Measurements from ENCODE around the gene EDDM3A. TPM values are rescaled to one million over a fixed set of nuclear protein-coding genes. Genes with fewer than 3 reads are reported as not detected.

EDDM3A gene
- polyA plus RNA-seq, 2 of the 4 experiments (the other 2 are of a cell fraction), result not detected

GRCh38 chr14:20775043-20775442 lies 29.4 kb downstream of the EDDM3A start:
- 22% methylated on average over 6 of the region's 6 CpGs for WGBS (ENCODE audit: missing lambda C conversion rate)
- CTCF ChIA-PET, result interaction anchor here (1.1 to 1.3 kb wide), 2 partner anchors 59 to 62 kb away, joined by 3 read pairs; no protein-coding TSS in a partner anchor
- no peak for TF ChIP-seq HOXB13 (CRISPR knock-in tag; IDR thresholded peaks at IDR 0.05; ENCODE audit: low read depth)
- TF ChIP-seq CHD2 (IDR thresholded peaks at IDR 0.05; ENCODE audit: low read length, partially characterized antibody), result no peak
- no peak for TF ChIP-seq RFX5 (IDR thresholded peaks at IDR 0.05)
- TF ChIP-seq ZC3H11A (IDR thresholded peaks at IDR 0.05), result no peak
- TF ChIP-seq FOXS1 (CRISPR knock-in tag; IDR thresholded peaks at IDR 0.05), result no peak
- TF ChIP-seq POLR2AphosphoS2 (conservative IDR thresholded peaks at IDR 0.05; ENCODE audit: low read length), result no peak
- no peak for TF ChIP-seq E2F6 (IDR thresholded peaks at IDR 0.05; ENCODE audit: borderline replicate concordance, low read depth)
- no peak for TF ChIP-seq CEBPB (IDR thresholded peaks at IDR 0.05)
- no peak for TF ChIP-seq TFCP2L1 (CRISPR knock-in tag; IDR thresholded peaks at IDR 0.05)
- no peak for TF ChIP-seq CBX2 (IDR thresholded peaks at IDR 0.05; ENCODE audit: borderline replicate concordance, low read depth)
- no peak for TF ChIP-seq EHF (CRISPR knock-in tag; IDR thresholded peaks at IDR 0.05)
- no peak for TF ChIP-seq EHMT2 (IDR thresholded peaks at IDR 0.05; ENCODE audit: low read depth)
- TF ChIP-seq, protein P1, sequence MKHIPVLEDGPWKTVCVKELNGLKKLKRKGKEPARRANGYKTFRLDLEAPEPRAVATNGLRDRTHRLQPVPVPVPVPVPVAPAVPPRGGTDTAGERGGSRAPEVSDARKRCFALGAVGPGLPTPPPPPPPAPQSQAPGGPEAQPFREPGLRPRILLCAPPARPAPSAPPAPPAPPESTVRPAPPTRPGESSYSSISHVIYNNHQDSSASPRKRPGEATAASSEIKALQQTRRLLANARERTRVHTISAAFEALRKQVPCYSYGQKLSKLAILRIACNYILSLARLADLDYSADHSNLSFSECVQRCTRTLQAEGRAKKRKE (CRISPR knock-in tag; IDR thresholded peaks at IDR 0.05; ENCODE audit: low read depth), result no peak
- no peak for TF ChIP-seq ZNF302 (CRISPR knock-in tag; IDR thresholded peaks at IDR 0.05)
- no peak for TF ChIP-seq RNF2 (IDR thresholded peaks at IDR 0.05; ENCODE audit: borderline replicate concordance, low read depth)
- TF ChIP-seq JUNB (IDR thresholded peaks at IDR 0.05), result no peak
- TF ChIP-seq RARB (CRISPR knock-in tag; IDR thresholded peaks at IDR 0.05), result no peak
- no peak for TF ChIP-seq ZFP36 (IDR thresholded peaks at IDR 0.05; ENCODE audit: borderline replicate concordance, partially characterized antibody)

DNA sequence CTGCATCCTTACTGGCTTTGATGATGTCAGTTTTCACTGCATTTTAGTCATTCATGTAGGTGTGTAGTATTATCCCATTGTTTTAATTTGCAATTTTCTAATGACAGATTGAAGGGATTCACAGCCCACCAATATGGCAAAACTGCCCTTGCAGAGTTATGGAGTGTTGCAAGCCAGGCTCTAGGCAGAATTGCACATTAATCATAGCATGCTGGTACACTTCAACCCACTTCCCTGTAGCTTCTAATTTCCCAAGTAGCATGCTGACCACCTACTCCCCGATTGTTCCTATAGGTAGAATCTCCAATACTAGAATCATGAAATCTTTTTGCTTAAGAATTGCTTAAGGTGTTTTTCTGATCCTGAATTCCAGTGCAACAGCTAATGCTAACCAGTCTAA lies 30.2 kb downstream of the EDDM3A start:
- POLR2A ChIA-PET, result no interaction called here
- TF ChIP-seq HDAC2 (IDR thresholded peaks at IDR 0.05) (no peak), MYC (IDR thresholded peaks at IDR 0.05; ENCODE audit: borderline replicate concordance, low read length) (no peak), HOXA7 (CRISPR knock-in tag; IDR thresholded peaks at IDR 0.05) (no peak), BHLHE40 (IDR thresholded peaks at IDR 0.05; ENCODE audit: low read depth, low read length) (no peak), HOXB5 (CRISPR knock-in tag; IDR thresholded peaks at IDR 0.05) (no peak), E2F6 (IDR thresholded peaks at IDR 0.05; ENCODE audit: borderline replicate concordance, low read depth) (no peak), POLR2AphosphoS2 (conservative IDR thresholded peaks at IDR 0.05; ENCODE audit: low read length) (no peak), CBX8 (IDR thresholded peaks at IDR 0.05) (no peak), JUN (IDR thresholded peaks at IDR 0.05) (no peak), CTCF (IDR thresholded peaks at IDR 0.05) (no peak)
- TF ChIP-seq, protein P2, sequence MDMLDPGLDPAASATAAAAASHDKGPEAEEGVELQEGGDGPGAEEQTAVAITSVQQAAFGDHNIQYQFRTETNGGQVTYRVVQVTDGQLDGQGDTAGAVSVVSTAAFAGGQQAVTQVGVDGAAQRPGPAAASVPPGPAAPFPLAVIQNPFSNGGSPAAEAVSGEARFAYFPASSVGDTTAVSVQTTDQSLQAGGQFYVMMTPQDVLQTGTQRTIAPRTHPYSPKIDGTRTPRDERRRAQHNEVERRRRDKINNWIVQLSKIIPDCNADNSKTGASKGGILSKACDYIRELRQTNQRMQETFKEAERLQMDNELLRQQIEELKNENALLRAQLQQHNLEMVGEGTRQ (IDR thresholded peaks at IDR 0.05), result no peak
- TF ChIP-seq, protein P3, sequence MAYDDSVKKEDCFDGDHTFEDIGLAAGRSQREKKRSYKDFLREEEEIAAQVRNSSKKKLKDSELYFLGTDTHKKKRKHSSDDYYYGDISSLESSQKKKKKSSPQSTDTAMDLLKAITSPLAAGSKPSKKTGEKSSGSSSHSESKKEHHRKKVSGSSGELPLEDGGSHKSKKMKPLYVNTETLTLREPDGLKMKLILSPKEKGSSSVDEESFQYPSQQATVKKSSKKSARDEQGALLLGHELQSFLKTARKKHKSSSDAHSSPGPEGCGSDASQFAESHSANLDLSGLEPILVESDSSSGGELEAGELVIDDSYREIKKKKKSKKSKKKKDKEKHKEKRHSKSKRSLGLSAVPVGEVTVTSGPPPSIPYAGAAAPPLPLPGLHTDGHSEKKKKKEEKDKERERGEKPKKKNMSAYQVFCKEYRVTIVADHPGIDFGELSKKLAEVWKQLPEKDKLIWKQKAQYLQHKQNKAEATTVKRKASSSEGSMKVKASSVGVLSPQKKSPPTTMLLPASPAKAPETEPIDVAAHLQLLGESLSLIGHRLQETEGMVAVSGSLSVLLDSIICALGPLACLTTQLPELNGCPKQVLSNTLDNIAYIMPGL (CRISPR knock-in tag; IDR thresholded peaks at IDR 0.05; ENCODE audit: borderline replicate concordance), result no peak
- TF ChIP-seq, protein P4, sequence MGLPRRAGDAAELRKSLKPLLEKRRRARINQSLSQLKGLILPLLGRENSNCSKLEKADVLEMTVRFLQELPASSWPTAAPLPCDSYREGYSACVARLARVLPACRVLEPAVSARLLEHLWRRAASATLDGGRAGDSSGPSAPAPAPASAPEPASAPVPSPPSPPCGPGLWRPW (IDR thresholded peaks at IDR 0.05), result no peak
- TF ChIP-seq, protein P5, sequence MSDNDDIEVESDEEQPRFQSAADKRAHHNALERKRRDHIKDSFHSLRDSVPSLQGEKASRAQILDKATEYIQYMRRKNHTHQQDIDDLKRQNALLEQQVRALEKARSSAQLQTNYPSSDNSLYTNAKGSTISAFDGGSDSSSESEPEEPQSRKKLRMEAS (IDR thresholded peaks at IDR 0.05), result no peak
- no peak for ATAC-seq
- WGBS (ENCODE audit: missing lambda C conversion rate), result 61% methylated on average over 1 of the region's 1 CpG
- Histone ChIP-seq H3K9me3 (0 out of 3 replicates have a peak, but pooled peaks cover 3% of the 10 kb centered on the region), H3K27ac (no peak overlapping the region), H3K4me3 (no peak overlapping the region), H3K4me1 (no peaks in the 10 kb centered on the region), H3K4me2 (no peak overlapping the region)
- FAIRE-seq, result no peak
- CTCF ChIA-PET, result interaction anchor here (1.2 to 1.6 kb wide), 2 partner anchors 9 to 195 kb away, joined by 3 to 4 read pairs; no protein-coding TSS in a partner anchor
- DNase-seq (ENCODE audit: low read depth in 1 of 2, low spot score in 1 of 2), result no peak

More at GRCh38 chr14:20775043-20775442, 29.4 kb downstream of the EDDM3A start:
- H3K4me1 ChIP-seq, result no peaks in the 10 kb centered on the region
- FAIRE-seq (no peak), DNase-seq (ENCODE audit: low read depth in 1 of 2, low spot score in 1 of 2) (no peak), ATAC-seq (no peak)
- POLR2A ChIA-PET, result no interaction called here
- no peak overlapping the region for H3K27ac ChIP-seq
- H3K4me2 ChIP-seq, result no peak overlapping the region
- H3K4me3 ChIP-seq, result no peak overlapping the region
- 0 out of 3 replicates have a peak, but pooled peaks cover 3% of the 10 kb centered on the region for H3K9me3 ChIP-seq

Data from A549 (cell line).